Loucy (cell line): ENCODE data around the gene AP2A1.

Source experiments
- H2AFZ ChIP-seq: fragments of 200-600 bp; sonication (generic); 2 replicates; pipeline ENCODE4 v1.6.0; 2016; ENCODE audit warnings: antibody characterized with exemption, mild to moderate bottlenecking, low read length, moderate library complexity
- H3F3A ChIP-seq: fragments of 200-600 bp; 2 replicates; pipeline ENCODE4 v1.6.0; 2016; ENCODE audit warnings: antibody characterized with exemption, low read depth, mild to moderate bottlenecking
- H3K27me3 ChIP-seq: fragments of 200-600 bp; sonication (generic); 2 replicates; pipeline ENCODE4 v1.6.1; 2014; ENCODE audit warnings: low read length, mild to moderate bottlenecking; ENCODE audit not compliant: insufficient read depth, poor library complexity, severe bottlenecking
- H3K36me3 ChIP-seq: fragments of 200-600 bp; sonication (generic); 2 replicates; pipeline ENCODE4 v1.6.1; 2016; ENCODE audit warnings: low read length; ENCODE audit not compliant: insufficient read depth
- H3K4me1 ChIP-seq: fragments of 200-600 bp; sonication (generic); 2 replicates; pipeline ENCODE4 v1.5.1; 2014; ENCODE audit warnings: low read length, mild to moderate bottlenecking; ENCODE audit not compliant: insufficient read depth, poor library complexity, severe bottlenecking
- H3K4me2 ChIP-seq: fragments of 200-600 bp; sonication (generic); 2 replicates; pipeline ENCODE4 v1.6.0; 2014; ENCODE audit warnings: antibody characterized with exemption, low read length, low read depth, mild to moderate bottlenecking; ENCODE audit not compliant: poor library complexity, severe bottlenecking
- H3K4me3 ChIP-seq: fragments of 200-600 bp; sonication (generic); 2 replicates; pipeline ENCODE4 v1.5.1; 2014; ENCODE audit warnings: low read length, mild to moderate bottlenecking, mixed read lengths; ENCODE audit not compliant: poor library complexity, severe bottlenecking
- H3K79me2 ChIP-seq: fragments of 200-600 bp; sonication (generic); 2 replicates; pipeline ENCODE4 v1.6.1; 2014; ENCODE audit warnings: low read length; ENCODE audit not compliant: insufficient read depth
- H3K9ac ChIP-seq: fragments of 200-600 bp; sonication (generic); 2 replicates; pipeline ENCODE4 v1.6.0; 2014; ENCODE audit warnings: mild to moderate bottlenecking, low read depth, low read length, moderate library complexity; ENCODE audit not compliant: poor library complexity, severe bottlenecking
- H3K9me2 ChIP-seq: fragments of 200-600 bp; sonication (generic); replicated peaks from 2 replicates; pipeline ENCODE4 v1.6.1; 2016; ENCODE audit warnings: low read depth, low read length, mixed read lengths
- H3K9me3 ChIP-seq: fragments of 200-600 bp; sonication (generic); 2 replicates; pipeline ENCODE4 v1.6.1; 2014; ENCODE audit warnings: mild to moderate bottlenecking, antibody characterized with exemption, low read length, low read depth; ENCODE audit not compliant: insufficient read depth
- H4K20me1 ChIP-seq: fragments of 200-600 bp; sonication (generic); 2 replicates; pipeline ENCODE4 v1.6.0; 2014; ENCODE audit warnings: antibody characterized with exemption, low read length, mild to moderate bottlenecking; ENCODE audit not compliant: insufficient read depth, poor library complexity, severe bottlenecking
- CTCF ChIP-seq: fragments of 200-600 bp; sonication (generic); conservative IDR thresholded peaks from 2 replicates; pipeline ENCODE4 v1.5.1; 2014; ENCODE audit warnings: mild to moderate bottlenecking, antibody characterized with exemption, low read length
- EZH2phosphoT487 ChIP-seq: fragments of 200-600 bp; IDR thresholded peaks from 2 replicates; pipeline ENCODE4 v1.6.1; 2018; ENCODE audit warnings: antibody characterized with exemption, mild to moderate bottlenecking, moderate library complexity, borderline replicate concordance

Gene AP2A1

DNA sequence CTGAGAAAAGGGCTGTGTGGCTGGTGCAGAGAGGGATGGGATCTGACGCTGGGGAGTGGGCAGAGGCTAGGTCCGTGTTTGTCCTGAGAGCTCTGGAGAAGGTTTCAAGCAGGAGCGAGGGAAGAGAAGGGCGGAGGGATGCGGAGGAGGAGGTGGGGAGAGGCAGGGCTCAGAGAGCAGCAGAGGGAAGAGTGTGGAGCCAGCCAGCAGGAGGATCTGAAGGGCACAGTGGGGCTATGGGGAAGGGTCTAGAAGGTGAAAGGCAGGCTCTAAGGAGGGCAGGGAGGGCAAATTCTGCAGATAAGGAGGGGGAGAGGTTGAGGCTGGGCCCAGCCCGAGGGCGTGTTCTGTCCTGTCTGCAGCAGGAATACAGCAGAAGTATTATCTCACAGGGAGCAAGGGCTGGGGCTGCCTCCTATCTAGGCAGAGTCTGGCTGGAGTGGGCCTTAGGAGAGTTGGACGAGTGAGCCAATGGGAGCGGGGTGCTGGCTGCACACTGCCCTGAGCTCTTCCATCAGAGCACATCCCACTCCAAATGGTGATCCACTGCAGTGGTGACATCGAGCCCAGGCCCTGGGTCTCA, 6.1 kb downstream of the AP2A1 start:
- H3K4me2 ChIP-seq: no peak overlapping the region
- no peaks in the 10 kb centered on the region for H3K27me3 ChIP-seq
- peaks cover 9% of the 10 kb centered on the region for H4K20me1 ChIP-seq
- peaks cover 9% of the 10 kb centered on the region for H3K4me1 ChIP-seq
- no peaks in the 10 kb centered on the region for H3K9me2 ChIP-seq
- no peak for TF ChIP-seq CTCF
- no peak for TF ChIP-seq EZH2phosphoT487
- no peak overlapping the region for H3K9ac ChIP-seq
- no peak overlapping the region for H3K4me3 ChIP-seq
- H3K9me3 ChIP-seq: no peaks in the 10 kb centered on the region
- no peak overlapping the region for H2AFZ ChIP-seq
- H3F3A ChIP-seq: no peaks in the 10 kb centered on the region
- H3K36me3 ChIP-seq: no peaks in the 10 kb centered on the region
- H3K79me2 ChIP-seq: peaks cover 34% of the 10 kb centered on the region

DNA sequence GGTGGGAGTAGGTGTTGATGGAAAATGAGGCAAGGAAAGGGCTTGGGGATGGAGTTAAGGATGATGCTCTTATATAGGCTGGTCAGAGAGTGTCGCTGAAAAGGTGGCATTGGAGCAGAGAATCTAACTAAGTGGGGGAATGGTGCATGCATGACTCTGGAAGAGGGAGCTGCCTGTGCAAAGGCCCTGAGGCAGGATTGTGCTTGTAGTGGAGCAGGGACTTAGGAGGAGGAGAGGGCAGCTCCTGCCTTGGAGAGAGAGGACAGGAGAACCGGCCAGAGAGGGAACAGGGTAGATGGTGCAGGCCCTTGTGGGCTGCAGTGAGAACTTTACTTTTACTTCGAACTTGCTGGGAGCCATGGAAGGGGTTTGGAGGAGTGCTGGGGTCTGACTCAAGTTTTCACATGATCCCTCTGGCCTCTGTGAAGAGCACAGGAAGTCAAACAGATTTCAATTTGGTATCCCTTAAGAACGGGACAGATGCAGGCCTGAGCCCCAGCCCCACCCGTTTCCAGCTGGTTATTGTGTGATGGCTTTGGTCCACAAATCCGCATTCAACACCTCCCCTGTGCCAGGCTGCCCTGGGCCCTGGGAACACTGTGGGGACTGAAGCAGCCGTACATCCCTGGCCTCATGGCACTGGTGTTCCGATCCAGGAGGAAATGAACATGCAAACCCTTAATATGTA, 7.0 kb downstream of the AP2A1 start:
- Histone ChIP-seq H3K9ac (no peak overlapping the region), H3K9me2 (no peaks in the 10 kb centered on the region), H3K4me1 (no peaks in the 10 kb centered on the region), H3K36me3 (no peaks in the 10 kb centered on the region), H4K20me1 (peaks cover 3% of the 10 kb centered on the region), H3F3A (no peaks in the 10 kb centered on the region), H3K4me2 (no peak overlapping the region), H3K27me3 (no peaks in the 10 kb centered on the region), H3K79me2 (peaks cover 25% of the 10 kb centered on the region; the same call in 1 of the 2 replicates), H2AFZ (no peak overlapping the region), H3K4me3 (no peak overlapping the region), H3K9me3 (no peaks in the 10 kb centered on the region)
- TF ChIP-seq CTCF: no peak
- no peak for TF ChIP-seq EZH2phosphoT487

DNA sequence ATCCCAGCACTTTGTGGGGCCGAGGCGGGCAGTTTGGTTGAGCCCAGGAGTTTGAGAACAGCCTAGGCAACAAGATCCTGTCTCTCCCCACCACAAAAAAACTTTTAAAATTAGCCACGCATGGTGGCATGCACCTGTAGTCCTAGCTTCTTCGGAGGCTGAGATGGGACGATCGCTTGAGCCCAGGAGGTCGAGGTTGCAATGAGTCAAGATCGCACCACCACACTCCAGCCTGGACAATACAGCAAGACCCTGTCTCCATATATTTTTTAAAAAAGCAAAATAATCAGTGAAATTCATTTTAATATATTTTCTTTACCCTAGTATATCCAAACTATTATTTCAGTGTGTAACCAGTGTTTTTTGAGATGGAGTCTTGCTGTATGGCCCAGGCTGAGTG, 8.2 kb downstream of the AP2A1 start:
- Histone ChIP-seq H4K20me1 (peaks cover 3% of the 10 kb centered on the region), H3K4me1 (no peaks in the 10 kb centered on the region), H3K27me3 (no peaks in the 10 kb centered on the region), H3K4me2 (no peak overlapping the region), H3K36me3 (no peaks in the 10 kb centered on the region), H3K79me2 (peaks cover 17% of the 10 kb centered on the region; the same call in 1 of the 2 replicates), H3K9ac (no peak overlapping the region), H3F3A (no peaks in the 10 kb centered on the region), H3K9me3 (no peaks in the 10 kb centered on the region), H3K4me3 (no peak overlapping the region), H3K9me2 (no peaks in the 10 kb centered on the region), H2AFZ (no peak overlapping the region)
- TF ChIP-seq EZH2phosphoT487 (no peak), CTCF (no peak)
